Endothelial cell of umbilical vein (primary cell): ENCODE results near the gene CUX1. TPM values are rescaled to one million over a fixed set of nuclear protein-coding genes. Genes with fewer than 3 reads are reported as not detected.
"Not testable (repeated sequence)": the region's sequence is repeated elsewhere in the genome, so short reads cannot be mapped to it uniquely, and the experiment has no call there.

Source experiments
- BruUV-seq: library from RNA; stranded (reverse); fragments of 400-500 nt; replicated peaks from 2 replicates; lab custom pipeline; 2021; lab: Mats Ljungman, UMichigan
- CTCF ChIA-PET: fragments of 300-600, 350-600 bp; sonication (Branson Sonifier 250); formaldehyde crosslinking; loops from one replicate; lab custom pipeline; 2021; ENCODE audit warnings: antibody characterized with exemption, inconsistent platforms; lab: Charles Lee
- POLR2A ChIA-PET: fragments of 300-600, 350-600 bp; sonication (Branson Sonifier 250); formaldehyde crosslinking; loops from one replicate; lab custom pipeline; 2021; ENCODE audit warnings: antibody characterized with exemption, inconsistent platforms; lab: Charles Lee
- DNase-seq: peaks from one replicate; pipeline ENCODE4 v3.0.0-alpha.2; 2011; ENCODE audit warnings: low read depth, low spot score
- FAIRE-seq: peaks from 2 replicates; lab custom pipeline; 2011; peaks lifted over from hg19 to GRCh38; lab: Jason Lieb, UNC
- H2AFZ ChIP-seq: 2 replicates; pipeline ENCODE4 v1.6.0; 2012; ENCODE audit warnings: low read depth, low read length, control low read depth, inconsistent platforms
- H3K27ac ChIP-seq: 2 replicates; pipeline ENCODE4 v1.5.1; 2011; ENCODE audit warnings: low read depth, mild to moderate bottlenecking, control low read depth, low read length, moderate library complexity; ENCODE audit not compliant: insufficient read depth
- H3K27me3 ChIP-seq, 2 experiments: 2 replicates each; pipeline versions ENCODE4 v1.6.0 to v1.6.1; 2011; ENCODE audit warnings: low read length in 2 of 2, mixed read lengths in 1 of 2; ENCODE audit not compliant: control insufficient read depth in 2 of 2, insufficient read depth in 2 of 2
- H3K36me3 ChIP-seq, 2 experiments: 2 replicates in 1 of 2; 3 replicates in 1 of 2; pipeline ENCODE4 v1.5.1; 2011; ENCODE audit warnings: low read length in 2 of 2, mild to moderate bottlenecking in 1 of 2, moderate library complexity in 1 of 2; ENCODE audit not compliant: control insufficient read depth in 2 of 2, insufficient read depth in 2 of 2; ENCODE audit errors: extremely low read depth in 1 of 2
- H3K4me1 ChIP-seq: 3 replicates; pipeline ENCODE4 v1.5.1; 2011; ENCODE audit warnings: mild to moderate bottlenecking, low read length; ENCODE audit not compliant: control insufficient read depth, insufficient read depth; ENCODE audit errors: extremely low read depth
- H3K4me2 ChIP-seq: 2 replicates; pipeline ENCODE4 v1.6.1; 2011; ENCODE audit warnings: low read length, control low read depth, mixed read lengths; ENCODE audit not compliant: insufficient read depth
- H3K4me3 ChIP-seq, 3 experiments: fragments of 200-600 bp in 1 of 3; sonication (generic), shearing (Covaris generic) in 1 of 3; replicated peaks in 1 of 3; 2 replicates each; pipeline ENCODE4 v1.5.1; 2011 to 2016; ENCODE audit warnings: control low read depth in 3 of 3, low read length in 3 of 3, mild to moderate bottlenecking in 2 of 3, inconsistent platforms in 1 of 3, low read depth in 1 of 3, moderate library complexity in 1 of 3; ENCODE audit not compliant: insufficient read depth in 1 of 3
- H3K79me2 ChIP-seq: 2 replicates; pipeline ENCODE4 v1.6.0; 2012; ENCODE audit warnings: low read length, inconsistent platforms; ENCODE audit not compliant: control insufficient read depth, insufficient read depth
- H3K9ac ChIP-seq: replicated peaks from 2 replicates; pipeline ENCODE3; 2011; ENCODE audit warnings: low read length, control low read depth; ENCODE audit not compliant: insufficient read depth; ENCODE audit errors: extremely low read depth
- H3K9me1 ChIP-seq: replicated peaks from 3 replicates; pipeline ENCODE4 v1.6.0; 2011; ENCODE audit warnings: mild to moderate bottlenecking, low read length; ENCODE audit not compliant: control insufficient read depth, insufficient read depth; ENCODE audit errors: extremely low read depth
- H3K9me3 ChIP-seq: replicated peaks from 2 replicates; pipeline ENCODE4 v1.5.1; 2012; ENCODE audit warnings: low read length, inconsistent platforms; ENCODE audit not compliant: control insufficient read depth, insufficient read depth
- H4K20me1 ChIP-seq: replicated peaks from 2 replicates; pipeline ENCODE3; 2011; ENCODE audit warnings: mild to moderate bottlenecking, low read length; ENCODE audit not compliant: control insufficient read depth, insufficient read depth; ENCODE audit errors: extremely low read depth
- EZH2 ChIP-seq: IDR thresholded peaks from 2 replicates; pipeline ENCODE4 v1.6.1; 2012; ENCODE audit warnings: borderline replicate concordance, low read depth, mild to moderate bottlenecking, moderate library complexity, low read length, inconsistent platforms; ENCODE audit not compliant: severe bottlenecking
- FOS ChIP-seq: IDR thresholded peaks from 2 replicates; pipeline ENCODE4 v1.6.1; 2011; ENCODE audit warnings: mild to moderate bottlenecking, low read length, moderate library complexity, borderline replicate concordance; ENCODE audit not compliant: insufficient read depth
- GATA2 ChIP-seq: IDR thresholded peaks from 2 replicates; pipeline ENCODE4 v1.7.0; 2011; ENCODE audit warnings: low read depth, mild to moderate bottlenecking, moderate library complexity, mixed read lengths, low read length; ENCODE audit not compliant: insufficient read length, insufficient read depth
- JUN ChIP-seq: IDR thresholded peaks from 2 replicates; pipeline ENCODE4 v1.6.1; 2011; ENCODE audit warnings: borderline replicate concordance, low read depth; ENCODE audit not compliant: insufficient read length, insufficient read depth
- MAX ChIP-seq: IDR thresholded peaks from 2 replicates; pipeline ENCODE4 v1.6.1; 2011; ENCODE audit not compliant: insufficient read depth, insufficient read length
- MYC ChIP-seq: IDR thresholded peaks from one replicate; pipeline ENCODE4 v1.6.1; 2011; ENCODE audit warnings: mild to moderate bottlenecking, low read depth, low read length
- POLR2A ChIP-seq: IDR thresholded peaks from 2 replicates; pipeline ENCODE4 v1.6.1; 2012; ENCODE audit warnings: low read depth, mild to moderate bottlenecking, control low read depth, low read length
- POLR2AphosphoS5 ChIP-seq: IDR thresholded peaks from 2 replicates; pipeline ENCODE4 v1.6.1; 2012; ENCODE audit warnings: low read depth, mild to moderate bottlenecking, control low read depth, low read length, moderate library complexity; ENCODE audit not compliant: insufficient read depth
- dilution Hi-C: fragments of 300-500 bp; cut with MboI; formaldehyde crosslinking; loops from one replicate; pipeline ENCODE4 v1.15.0; 2019; ENCODE audit warnings: low sequenced_read_pairs; ENCODE audit not compliant: extremely low pct_ligation_motif_present
- intact Hi-C: fragments of 100-400 bp; cut with micrococcal nuclease; formaldehyde crosslinking; loops from one replicate; pipeline ENCODE4 v1.10.0; 2022
- polyA plus RNA-seq, 4 experiments: library from polyadenylated mRNA; depleted of rRNA in 3 of 4; stranded (reverse) in 3 of 4; unstranded in 1 of 4; fragments of >200 nt; gene quantifications; 2 replicates each; pipeline versions ENCODE4 v1.2.1 to v1.2.3, GENCODE V29; 2011 to 2012; ENCODE audit warnings: missing spikeins in 1 of 4
- total RNA-seq: library from RNA; stranded (reverse); gene quantifications from 2 replicates; pipeline ENCODE4 v1.2.3, GENCODE V29; 2021
- TF ChIP-seq, protein P1 (sequence below), 2 donors: IDR thresholded peaks; 1 replicate in 1 of 2; 2 replicates in 1 of 2; pipeline ENCODE4 v1.5.1; 2011; ENCODE audit warnings: low read length in 2 of 2, mild to moderate bottlenecking in 2 of 2, moderate library complexity in 2 of 2, control low read depth in 1 of 2, inconsistent platforms in 1 of 2, low read depth in 1 of 2; ENCODE audit not compliant: insufficient read depth in 1 of 2; ENCODE audit errors: extremely low read depth in 1 of 2

CUX1 gene
- total and polyA plus RNA-seq, 2 donors (not counting 3 experiments of a cell fraction or from before 2014, with no cell fraction given), result 13.8 to 49.8 TPM

DNA sequence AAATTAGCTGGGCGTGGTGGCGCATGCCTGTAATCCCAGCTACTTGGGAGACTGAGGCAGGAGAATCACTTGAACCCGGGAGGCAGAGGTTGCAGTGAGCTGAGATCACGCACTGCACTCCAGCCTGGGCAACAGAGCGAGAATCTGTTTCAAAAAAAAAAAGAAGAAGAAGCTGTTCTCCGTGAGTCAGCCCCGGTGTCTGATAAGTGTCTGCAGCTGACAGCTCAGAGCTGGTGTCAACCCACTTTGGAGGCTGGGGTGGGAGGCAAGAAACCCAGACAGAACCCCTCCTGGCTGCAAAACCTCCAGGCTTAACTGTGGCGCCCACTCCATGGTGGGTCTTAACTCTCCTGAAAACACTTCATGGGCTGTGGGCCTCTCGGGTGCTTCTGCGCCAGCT lies 170.6 kb downstream of the CUX1 start:
- H3K36me3 ChIP-seq, DNase-seq, intact Hi-C loops, H3K27ac ChIP-seq, H3K4me2 ChIP-seq, H2AFZ ChIP-seq, FAIRE-seq, H3K9me1 ChIP-seq, H4K20me1 ChIP-seq, dilution Hi-C loops, H3K79me2 ChIP-seq, H3K4me3 ChIP-seq, H3K9me3 ChIP-seq, BruUV-seq, H3K9ac ChIP-seq, H3K27me3 ChIP-seq, H3K4me1 ChIP-seq: not testable (repeated sequence)
- ChIA-PET POLR2A (interaction anchor here (0.6 kb wide), 1 partner anchor 42 kb away, joined by 3 read pairs; no protein-coding TSS in a partner anchor), CTCF (interaction anchor here (0.9 to 1.3 kb wide), 2 partner anchors 11 to 385 kb away, joined by 3 read pairs; no protein-coding TSS in a partner anchor)

- Histone ChIP-seq H3K9ac (no peak overlapping the region), H3K9me3 (no peaks in the 10 kb centered on the region), H3K79me2 (no peaks in the 10 kb centered on the region), H3K36me3 (no peaks in the 10 kb centered on the region), H3K4me3 (no peak overlapping the region), H4K20me1 (no peaks in the 10 kb centered on the region), H3K4me2 (no peak overlapping the region), H3K27me3 (no peaks in the 10 kb centered on the region), H3K4me1 (no peaks in the 10 kb centered on the region), H3K9me1 (no peaks in the 10 kb centered on the region), H3K27ac (no peak overlapping the region), H2AFZ (no peak overlapping the region)
- ChIA-PET POLR2A (interaction anchor here (0.6 kb wide), 1 partner anchor 42 kb away, joined by 3 read pairs; no protein-coding TSS in a partner anchor), CTCF (interaction anchor here (0.9 to 1.3 kb wide), 2 partner anchors 11 to 386 kb away, joined by 3 read pairs; no protein-coding TSS in a partner anchor)
- DNase-seq (no peak), FAIRE-seq (no peak)
- dilution Hi-C loops (no loop called here), intact Hi-C loops (no loop called here)
- TF ChIP-seq, protein P1, sequence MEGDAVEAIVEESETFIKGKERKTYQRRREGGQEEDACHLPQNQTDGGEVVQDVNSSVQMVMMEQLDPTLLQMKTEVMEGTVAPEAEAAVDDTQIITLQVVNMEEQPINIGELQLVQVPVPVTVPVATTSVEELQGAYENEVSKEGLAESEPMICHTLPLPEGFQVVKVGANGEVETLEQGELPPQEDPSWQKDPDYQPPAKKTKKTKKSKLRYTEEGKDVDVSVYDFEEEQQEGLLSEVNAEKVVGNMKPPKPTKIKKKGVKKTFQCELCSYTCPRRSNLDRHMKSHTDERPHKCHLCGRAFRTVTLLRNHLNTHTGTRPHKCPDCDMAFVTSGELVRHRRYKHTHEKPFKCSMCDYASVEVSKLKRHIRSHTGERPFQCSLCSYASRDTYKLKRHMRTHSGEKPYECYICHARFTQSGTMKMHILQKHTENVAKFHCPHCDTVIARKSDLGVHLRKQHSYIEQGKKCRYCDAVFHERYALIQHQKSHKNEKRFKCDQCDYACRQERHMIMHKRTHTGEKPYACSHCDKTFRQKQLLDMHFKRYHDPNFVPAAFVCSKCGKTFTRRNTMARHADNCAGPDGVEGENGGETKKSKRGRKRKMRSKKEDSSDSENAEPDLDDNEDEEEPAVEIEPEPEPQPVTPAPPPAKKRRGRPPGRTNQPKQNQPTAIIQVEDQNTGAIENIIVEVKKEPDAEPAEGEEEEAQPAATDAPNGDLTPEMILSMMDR (IDR thresholded peaks at IDR 0.05; ENCODE audit: extremely low read depth in 1 of 2, insufficient read depth in 1 of 2, low read depth in 1 of 2, low read length in 2 of 2), result no peak
- no peak for TF ChIP-seq JUN
- no peak for TF ChIP-seq POLR2A
- no peak for TF ChIP-seq EZH2
- TF ChIP-seq MYC, result no peak
- no peak for TF ChIP-seq POLR2AphosphoS5
- TF ChIP-seq MAX, result no peak
- no peak for TF ChIP-seq GATA2
- TF ChIP-seq FOS, result no peak
- no TSS peak for BruUV-seq
Observed at GRCh38 chr7:101988513-101988912, 171.1 kb downstream of the CUX1 start.
